Small intestine (tissue), 7 donors: ENCODE measurements around the gene DHX16. TPM values are rescaled to one million over a fixed set of nuclear protein-coding genes. Genes with fewer than 3 reads are reported as not detected.
A peak's percentile ranks its signal among the peaks of the same experiment; 100 is the strongest.
"Not testable (repeated sequence)": the region's sequence is repeated elsewhere in the genome, so short reads cannot be mapped to it uniquely, and the experiment has no call there.

Source experiments
- DNase-seq, 2 donors: peaks; one replicate each; pipeline versions ENCODE4 v3.0.0 to v3.0.0-alpha.2; 2013
- FAIRE-seq: peaks from 2 replicates; lab custom pipeline; 2012; peaks lifted over from hg19 to GRCh38; lab: Jason Lieb, UNC
- H3K27ac ChIP-seq, 3 donors: one replicate each; pipeline ENCODE4 v1.5.1; 2013; ENCODE audit warnings: low read length in 2 of 3, mild to moderate bottlenecking in 2 of 3, control low read depth in 1 of 3, inconsistent platforms in 1 of 3, low read depth in 1 of 3, moderate library complexity in 1 of 3
- H3K27me3 ChIP-seq, 3 donors: one replicate each; pipeline ENCODE4 v1.6.1; 2013; ENCODE audit warnings: low read length in 3 of 3, inconsistent platforms in 1 of 3; ENCODE audit not compliant: control insufficient read depth in 3 of 3, insufficient read depth in 3 of 3
- H3K36me3 ChIP-seq, 3 donors: one replicate each; pipeline ENCODE4 v1.6.1; 2013; ENCODE audit warnings: low read length in 3 of 3, inconsistent platforms in 1 of 3, low read depth in 1 of 3, mild to moderate bottlenecking in 1 of 3, moderate library complexity in 1 of 3; ENCODE audit not compliant: control insufficient read depth in 3 of 3, insufficient read depth in 2 of 3
- H3K4me1 ChIP-seq, 3 donors: one replicate each; pipeline ENCODE4 v1.6.1; 2013; ENCODE audit warnings: low read length in 2 of 3, inconsistent platforms in 1 of 3, low read depth in 1 of 3, mild to moderate bottlenecking in 1 of 3, moderate library complexity in 1 of 3; ENCODE audit not compliant: control insufficient read depth in 3 of 3, insufficient read depth in 2 of 3
- H3K4me3 ChIP-seq, 3 donors: one replicate each; pipeline ENCODE4 v1.5.1; 2013; ENCODE audit warnings: low read length in 3 of 3, control low read depth in 1 of 3, inconsistent platforms in 1 of 3, low read depth in 1 of 3, mild to moderate bottlenecking in 1 of 3, moderate library complexity in 1 of 3
- H3K9me3 ChIP-seq, 2 donors: one replicate each; pipeline ENCODE4 v1.6.1; 2013; ENCODE audit warnings: low read depth in 1 of 2, low read length in 1 of 2; ENCODE audit not compliant: control insufficient read depth in 2 of 2, insufficient read depth in 1 of 2
- WGBS, 3 donors: extraction: QIAGEN DNeasy Blood & Tissue Kit; methylation state at CpG; one replicate each; pipeline ENCODE4 v1.1.7; 2013; 5-methylcytosine and 5-hydroxymethylcytosine counted together
- polyA plus RNA-seq, 4 donors: library from polyadenylated mRNA; stranded (reverse) in 3 of 4; unstranded in 1 of 4; fragments of 200-250 nt in 3 of 4; fragments of 120-200 nt in 1 of 4; gene quantifications; one replicate each; pipeline versions ENCODE4 v1.2.1 to v1.2.3, GENCODE V29; 2013
- donor health status: healthy with polysubstance abuse.
- donor health status: control.
- donor health status: control.
- donor health status: Bipolar disorder and iron deficiency.
- donor health status: healthy.

The DHX16 gene
- polyA plus RNA-seq, 4 donors: 27.5 to 82.5 (median 51.4) TPM

GRCh38 chr6:30717845-30718720 is 45.3 kb upstream of the DHX16 start:
- FAIRE-seq, H3K9me3 ChIP-seq, H3K27me3 ChIP-seq, H3K4me1 ChIP-seq, DNase-seq: not testable (repeated sequence)
- Histone ChIP-seq H3K4me3 (peak overlapping the region in 2 of 3 donors; percentile 37 to 67), H3K36me3 (peaks cover 0 to 20% (median 3%) of the 10 kb centered on the region in 3 donors), H3K27ac (peak overlapping the region; percentile 72 to 93 (median 90))
- 70 to 78% (median 74%) methylated on average over 35 to 37 of the region's 37 CpGs for WGBS, 3 donors

- H3K4me3 ChIP-seq: peak within 1 kb of the TSS; percentile 39 to 71 (median 67)
- no peaks in the 10 kb centered on the region for H3K9me3 ChIP-seq
- 0 to 1% (median 0%) methylated on average over 44 to 48 of the region's 48 CpGs for WGBS, 3 donors
- peak; percentile 99 to 100 for DNase-seq
- FAIRE-seq: peak; percentile 15
- H3K4me1 ChIP-seq: peaks cover 0 to 8% (median 0%) of the 10 kb centered on the region in 3 donors
- peak within 1 kb of the TSS; percentile 90 to 93 (median 91) for H3K27ac ChIP-seq
- no peaks in the 10 kb centered on the region for H3K27me3 ChIP-seq
- H3K36me3 ChIP-seq: peaks cover 2 to 21% (median 5%) of the 10 kb centered on the region in 3 donors
These were observed 44.5 kb upstream of the DHX16 start, which contains the start of gene MDC1 for GRCh38 chr6:30717129-30717844. Gene MDC1 (minus strand): TSS chr6:30717281. CDS start chr6:30715175, 2,106 bp downstream.

- peaks cover 0 to 8% (median 0%) of the 10 kb centered on the region in 3 donors for H3K4me1 ChIP-seq
- no peak for FAIRE-seq
- peak overlapping the region; percentile 39 to 71 (median 67) for H3K4me3 ChIP-seq
- peak overlapping the region; percentile 74 to 93 (median 91) for H3K27ac ChIP-seq
- H3K9me3 ChIP-seq: no peaks in the 10 kb centered on the region
- no peaks in the 10 kb centered on the region for H3K27me3 ChIP-seq
- no peak for DNase-seq
- 0 to 5% (median 2%) methylated on average over 8 of the region's 8 CpGs for WGBS, 3 donors
- H3K36me3 ChIP-seq: peaks cover 2 to 23% (median 5%) of the 10 kb centered on the region in 3 donors
These were observed 44.0 kb upstream of the DHX16 start for GRCh38 chr6:30716879-30717128.

GRCh38 chr6:30714263-30714662 is 41.5 kb upstream of the DHX16 start:
- peaks cover 0 to 4% (median 0%) of the 10 kb centered on the region in 3 donors for H3K4me1 ChIP-seq
- no peaks in the 10 kb centered on the region for H3K27me3 ChIP-seq
- no peak for FAIRE-seq
- no peaks in the 10 kb centered on the region for H3K9me3 ChIP-seq
- peaks cover 2 to 34% (median 7%) of the 10 kb centered on the region in 3 donors for H3K36me3 ChIP-seq
- no peak overlapping the region for H3K27ac ChIP-seq
- H3K4me3 ChIP-seq: no peak overlapping the region
- DNase-seq: no peak
- 93 to 100% (median 100%) methylated on average over 1 of the region's 1 CpG for WGBS, 3 donors

- DNase-seq: no peak
- Histone ChIP-seq H3K36me3 (peaks cover 2 to 39% (median 7%) of the 10 kb centered on the region in 3 donors), H3K4me3 (no peak overlapping the region), H3K4me1 (peaks cover 0 to 2% (median 0%) of the 10 kb centered on the region in 3 donors), H3K27ac (no peak overlapping the region), H3K9me3 (no peaks in the 10 kb centered on the region), H3K27me3 (no peaks in the 10 kb centered on the region)
- FAIRE-seq: no peak
- 84 to 87% (median 86%) methylated on average over 7 of the region's 7 CpGs for WGBS, 3 donors
These were observed 39.7 kb upstream of the DHX16 start for GRCh38 chr6:30712441-30712945.

- Histone ChIP-seq H3K27me3 (no peaks in the 10 kb centered on the region), H3K4me1 (peaks cover 0 to 2% (median 0%) of the 10 kb centered on the region in 3 donors), H3K36me3 (peaks cover 2 to 42% (median 7%) of the 10 kb centered on the region in 3 donors), H3K9me3 (no peaks in the 10 kb centered on the region), H3K27ac (no peak overlapping the region), H3K4me3 (no peak overlapping the region)
- DNase-seq: no peak
- no peak for FAIRE-seq
- 77 to 94% (median 93%) methylated on average over 1 of the region's 1 CpG for WGBS, 3 donors
These were observed 39.1 kb upstream of the DHX16 start for GRCh38 chr6:30711758-30712380.

GRCh38 chr6:30709101-30709868 is 36.5 kb upstream of the DHX16 start:
- Histone ChIP-seq H3K4me1 (no peaks in the 10 kb centered on the region), H3K27ac (no peak overlapping the region), H3K36me3 (peaks cover 2 to 60% (median 7%) of the 10 kb centered on the region in 3 donors), H3K27me3 (no peaks in the 10 kb centered on the region), H3K4me3 (no peak overlapping the region), H3K9me3 (no peaks in the 10 kb centered on the region)
- WGBS, 3 donors: 95 to 100% (median 99%) methylated on average over 2 of the region's 2 CpGs
- FAIRE-seq (no peak), DNase-seq (no peak)
